Activated CD8-positive, alpha-beta memory T cell treated with anti-CD3 and anti-CD28 coated beads for 1 hour (primary cell): ENCODE data around the gene GAL3ST1.
"Not testable (repeated sequence)": the region's sequence is repeated elsewhere in the genome, so short reads cannot be mapped to it uniquely, and the experiment has no call there.

ENCODE experiments used
- DNase-seq, 2 donors: peaks; one replicate each; pipeline ENCODE4 v3.0.0-alpha.2; 2020; ENCODE audit warnings: low read depth in 1 of 2; ENCODE audit errors: extremely low read depth in 1 of 2

GAL3ST1 gene, protein sequence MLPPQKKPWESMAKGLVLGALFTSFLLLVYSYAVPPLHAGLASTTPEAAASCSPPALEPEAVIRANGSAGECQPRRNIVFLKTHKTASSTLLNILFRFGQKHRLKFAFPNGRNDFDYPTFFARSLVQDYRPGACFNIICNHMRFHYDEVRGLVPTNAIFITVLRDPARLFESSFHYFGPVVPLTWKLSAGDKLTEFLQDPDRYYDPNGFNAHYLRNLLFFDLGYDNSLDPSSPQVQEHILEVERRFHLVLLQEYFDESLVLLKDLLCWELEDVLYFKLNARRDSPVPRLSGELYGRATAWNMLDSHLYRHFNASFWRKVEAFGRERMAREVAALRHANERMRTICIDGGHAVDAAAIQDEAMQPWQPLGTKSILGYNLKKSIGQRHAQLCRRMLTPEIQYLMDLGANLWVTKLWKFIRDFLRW

DNA sequence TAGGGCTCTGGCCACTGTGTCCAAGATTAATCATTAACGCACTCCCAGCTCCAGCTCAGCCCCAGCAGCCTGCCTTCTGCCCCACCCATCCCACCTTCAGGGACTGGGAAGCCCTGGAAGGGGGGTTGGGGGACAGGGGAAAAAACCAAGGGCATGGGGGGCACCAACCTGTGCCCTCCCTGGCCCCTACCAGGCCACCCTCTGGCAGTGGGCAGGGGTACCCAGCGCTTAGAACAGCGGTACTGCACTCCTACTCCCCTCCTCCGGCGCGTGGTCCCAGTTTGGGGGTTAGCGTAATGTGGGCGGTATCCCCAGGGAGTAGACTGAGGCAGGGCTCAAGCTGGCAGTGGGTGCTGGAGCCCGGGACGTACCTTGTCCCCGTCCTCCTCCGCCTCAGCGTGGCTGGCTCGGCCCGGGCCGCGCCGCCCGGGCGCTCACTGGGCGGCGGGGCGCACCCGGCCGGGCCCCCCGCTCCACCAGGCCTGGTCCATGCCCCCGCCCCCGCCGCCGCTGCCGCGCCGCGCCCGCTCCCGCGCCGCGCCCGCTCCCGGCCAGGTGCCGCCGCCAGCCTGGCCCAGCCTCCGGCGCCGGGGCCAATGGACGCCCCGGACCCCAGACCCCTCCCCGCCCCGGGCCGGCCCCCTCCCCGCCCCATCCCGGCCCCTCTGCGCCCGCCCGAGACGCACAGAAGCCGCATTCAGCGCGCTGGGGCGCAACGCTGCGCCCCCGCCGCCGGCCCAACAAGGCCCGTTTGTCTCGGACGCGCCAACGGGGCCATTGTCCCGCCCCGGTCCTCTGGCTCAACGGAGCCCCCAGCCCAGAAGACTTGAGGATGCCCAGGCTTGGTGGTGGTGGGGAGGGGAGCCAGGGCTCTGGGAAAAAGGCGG, at the start of gene GAL3ST1:
TSS of gene GAL3ST1 (minus strand) at position 571 of the 887 bp plus-strand sequence. CDS start 17,273 bp downstream, outside the sequence.
- no peak for DNase-seq

DNA sequence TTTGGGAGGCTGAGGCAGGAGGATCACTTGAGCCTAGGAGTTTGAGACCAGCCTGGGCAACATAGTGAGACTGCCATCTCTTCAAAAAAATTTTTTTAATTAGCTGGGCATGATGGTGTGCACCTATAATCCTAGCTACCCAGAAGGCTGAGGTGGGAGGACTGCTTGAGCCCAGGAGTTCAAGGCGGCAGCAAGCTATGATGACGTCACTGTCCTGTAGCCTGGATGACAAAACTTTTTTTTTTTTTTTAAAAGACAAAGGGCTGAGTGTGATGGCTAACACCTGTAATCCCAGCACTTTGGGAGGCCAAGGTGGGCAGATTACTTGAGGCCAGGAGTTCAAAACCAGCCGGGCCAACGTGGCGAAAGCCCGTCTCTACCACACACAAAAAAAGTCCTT, 45.4 kb upstream of the GAL3ST1 start:
- DNase-seq: not testable (repeated sequence)

DNA sequence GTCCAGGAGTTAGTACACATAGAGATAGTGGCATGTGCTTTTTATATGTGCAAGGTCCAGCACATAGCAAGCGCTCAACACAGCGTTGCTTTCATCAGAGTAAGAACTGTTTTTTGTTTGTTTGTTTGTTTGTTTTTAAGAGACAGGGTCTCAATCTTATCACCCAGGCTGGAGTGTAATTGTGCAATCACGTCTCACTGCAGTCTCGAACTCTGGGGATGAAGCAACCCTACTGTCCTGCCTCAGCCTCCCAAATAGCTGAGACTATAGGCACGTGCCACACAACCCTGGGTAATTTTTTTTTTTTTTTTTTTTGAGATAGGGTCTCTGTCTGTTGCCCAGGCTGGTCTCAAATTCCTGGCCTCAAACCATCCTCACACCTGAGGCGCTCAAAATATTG, 43.4 kb upstream of the GAL3ST1 start:
- no peak for DNase-seq

DNA sequence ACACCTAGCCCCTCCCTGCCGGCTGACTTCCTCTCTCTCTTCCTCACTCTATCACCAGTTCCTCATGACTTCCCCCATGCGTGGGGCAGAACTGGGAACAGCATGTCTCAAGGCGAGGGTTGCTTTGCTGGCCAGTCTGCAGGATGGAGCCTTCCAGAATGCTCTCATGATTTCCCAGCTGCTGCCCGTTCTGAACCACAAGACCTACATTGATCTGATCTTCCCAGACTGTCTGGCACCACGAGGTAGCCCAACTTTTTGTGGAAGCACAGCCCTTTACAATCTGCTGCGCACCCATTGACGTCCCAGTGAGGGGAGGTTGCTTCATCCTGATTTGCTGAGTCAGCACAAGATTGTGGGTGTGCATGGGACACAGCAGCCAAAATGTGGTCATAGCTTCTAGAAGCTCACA, 41.1 kb upstream of the GAL3ST1 start:
- DNase-seq: no peak

DNA sequence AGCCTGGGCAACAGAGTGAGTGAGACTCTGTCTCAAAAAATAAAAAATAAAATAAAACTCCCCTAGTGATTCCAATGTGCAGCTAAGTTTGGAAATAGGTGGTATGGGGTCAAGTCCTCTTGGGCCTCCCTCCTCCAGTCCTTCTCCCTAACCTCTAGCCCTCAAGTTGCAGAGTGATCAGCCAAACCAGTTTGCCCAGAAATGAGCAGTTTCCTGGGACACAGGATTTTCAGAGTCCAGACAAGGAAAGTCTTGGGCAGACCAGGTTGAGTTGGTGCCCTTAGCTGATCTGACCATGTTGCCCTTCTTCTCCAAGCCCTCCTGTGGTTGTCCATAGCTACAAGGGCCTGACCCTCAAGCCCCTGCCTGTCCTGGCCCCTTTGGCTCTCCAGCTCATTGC, 40.4 kb upstream of the GAL3ST1 start:
- DNase-seq: no peak

DNA sequence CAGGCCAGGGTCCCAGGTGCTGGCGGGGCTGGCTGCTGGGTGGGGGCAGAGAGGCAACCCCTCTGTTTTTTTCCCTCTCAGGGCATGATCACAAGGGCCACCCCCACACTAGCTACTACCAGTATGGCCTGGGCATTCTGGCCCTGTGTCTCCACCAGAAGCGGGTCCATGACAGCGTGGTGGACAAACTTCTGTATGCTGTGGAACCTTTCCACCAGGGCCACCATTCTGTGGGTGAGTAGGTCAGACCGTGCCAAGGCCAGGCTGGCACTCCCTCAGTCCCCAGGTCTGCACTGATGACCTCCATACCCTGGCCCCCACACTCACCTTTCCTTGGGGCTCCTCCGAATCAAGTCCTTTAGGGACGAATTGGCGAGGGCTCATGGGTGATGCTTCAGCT, 39.8 kb upstream of the GAL3ST1 start:
- no peak for DNase-seq

DNA sequence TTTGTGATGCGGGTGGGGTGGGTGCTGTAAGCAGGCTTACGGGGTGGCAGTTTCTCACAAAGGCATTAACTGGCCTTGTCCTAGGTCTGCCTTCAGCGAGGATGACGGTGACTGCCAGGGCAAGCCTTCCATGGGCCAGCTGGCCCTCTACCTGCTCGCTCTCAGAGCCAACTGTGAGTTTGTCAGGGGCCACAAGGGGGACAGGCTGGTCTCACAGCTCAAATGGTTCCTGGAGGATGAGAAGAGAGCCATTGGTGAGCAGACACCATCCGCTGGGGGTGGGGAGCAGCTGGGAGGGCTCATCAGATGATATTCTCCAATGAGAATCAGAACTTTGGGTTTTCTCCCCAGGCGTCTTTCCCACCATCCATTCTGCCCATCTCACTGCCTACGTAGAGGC, 38.3 kb upstream of the GAL3ST1 start:
- DNase-seq: no peak

DNA sequence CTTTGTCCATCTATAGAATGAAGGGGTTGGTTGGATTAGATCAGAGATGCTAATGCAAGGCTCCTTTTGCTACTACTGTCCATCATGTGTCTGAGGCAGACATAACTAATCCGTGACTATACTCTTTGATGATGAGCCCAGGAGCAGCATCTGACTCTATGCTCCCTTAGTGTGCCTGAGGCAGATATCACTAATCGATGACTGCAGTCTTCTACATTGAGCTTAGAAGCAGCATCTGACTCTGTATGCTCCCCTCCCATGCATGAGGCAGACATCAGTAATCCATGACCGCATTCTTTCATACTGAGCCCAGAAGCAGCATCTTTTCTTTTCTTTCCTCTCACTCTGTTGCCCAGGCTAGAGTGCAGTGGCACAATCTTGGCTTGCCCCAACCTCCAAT, 36.7 kb upstream of the GAL3ST1 start:
- DNase-seq: no peak

DNA sequence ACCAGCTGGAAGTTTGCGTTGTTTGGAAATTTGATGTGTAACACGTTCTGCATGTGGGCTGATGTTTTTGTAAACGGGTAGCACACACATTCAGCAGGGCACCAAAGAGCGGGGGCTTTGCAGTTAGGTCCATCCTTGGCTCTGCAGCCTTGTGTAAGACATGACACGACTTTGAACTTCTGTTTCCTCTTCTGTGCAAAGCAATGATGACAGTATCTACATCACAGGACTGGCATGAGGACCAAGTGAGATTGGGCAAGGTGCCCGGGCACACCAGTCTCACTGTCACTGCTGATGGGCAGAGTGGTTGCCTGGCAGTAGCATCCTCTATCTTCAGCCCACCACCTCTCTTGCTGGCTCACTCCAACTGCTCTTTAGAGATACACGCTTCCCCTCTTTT, 35.8 kb upstream of the GAL3ST1 start:
- no peak for DNase-seq

DNA sequence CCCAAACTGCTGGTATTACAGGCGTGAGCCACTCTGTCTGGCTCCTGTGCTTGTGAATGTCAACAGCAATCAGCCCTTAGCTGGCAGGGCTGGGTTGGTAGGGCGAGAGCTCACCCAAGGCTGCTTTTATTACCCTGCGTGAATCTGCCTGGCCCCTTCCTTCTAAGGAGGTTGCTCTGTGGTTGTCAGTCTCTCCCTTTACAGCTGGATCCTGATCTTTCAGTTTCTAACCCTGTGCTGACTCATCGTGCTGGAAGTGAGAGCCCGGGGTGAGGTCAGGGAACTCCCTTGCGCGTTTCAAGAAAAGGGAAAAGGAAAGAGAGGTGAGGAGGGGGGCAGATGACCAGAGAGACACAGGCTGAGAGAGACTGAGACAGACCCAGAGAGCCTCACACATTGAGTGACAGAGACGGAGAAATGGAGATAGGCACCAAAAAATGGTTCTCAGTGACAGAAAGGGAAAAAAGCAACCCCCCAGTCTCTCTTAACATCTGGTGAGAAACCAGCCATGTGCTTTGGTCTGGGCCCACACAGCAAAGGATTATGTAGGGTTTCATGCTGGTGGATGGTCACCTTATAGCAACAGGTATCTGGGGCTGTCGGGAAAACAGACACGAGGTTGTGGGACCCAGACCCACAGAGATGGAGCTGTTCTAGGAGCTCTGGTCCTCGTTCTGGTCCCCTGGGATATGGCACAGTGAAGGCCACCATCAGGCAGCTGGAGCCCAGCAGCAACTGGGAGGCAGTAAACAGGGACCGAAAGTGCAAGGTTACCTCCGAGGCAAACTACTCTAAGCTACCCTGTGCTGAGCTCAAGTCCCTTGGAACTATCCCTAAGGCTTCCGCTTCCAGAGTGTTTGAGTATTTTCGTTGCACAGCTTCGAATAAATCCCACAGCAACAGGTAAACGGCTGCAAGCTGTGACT, 35.1 kb upstream of the GAL3ST1 start:
- DNase-seq: no peak

DNA sequence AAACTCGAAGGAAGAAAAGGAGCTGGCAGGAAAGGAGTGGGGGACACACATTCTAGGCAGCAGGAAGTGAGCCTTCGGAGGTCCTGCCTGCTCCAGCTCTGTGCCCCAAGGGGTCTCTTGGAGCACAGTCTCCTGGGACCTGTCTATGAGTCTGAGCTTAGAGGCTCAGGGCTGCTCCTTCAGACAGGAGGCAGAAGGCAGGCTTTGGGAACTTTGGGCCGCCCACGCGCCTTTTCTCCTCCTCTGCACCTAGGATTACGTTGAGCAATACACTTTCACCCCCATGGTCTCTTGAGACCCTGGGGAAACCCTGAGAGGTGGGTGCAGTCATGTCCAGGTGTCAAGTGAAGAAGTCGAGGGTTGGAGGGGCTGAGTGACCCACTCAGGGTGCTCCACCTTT, 33.5 kb upstream of the GAL3ST1 start:
- DNase-seq: no peak

DNA sequence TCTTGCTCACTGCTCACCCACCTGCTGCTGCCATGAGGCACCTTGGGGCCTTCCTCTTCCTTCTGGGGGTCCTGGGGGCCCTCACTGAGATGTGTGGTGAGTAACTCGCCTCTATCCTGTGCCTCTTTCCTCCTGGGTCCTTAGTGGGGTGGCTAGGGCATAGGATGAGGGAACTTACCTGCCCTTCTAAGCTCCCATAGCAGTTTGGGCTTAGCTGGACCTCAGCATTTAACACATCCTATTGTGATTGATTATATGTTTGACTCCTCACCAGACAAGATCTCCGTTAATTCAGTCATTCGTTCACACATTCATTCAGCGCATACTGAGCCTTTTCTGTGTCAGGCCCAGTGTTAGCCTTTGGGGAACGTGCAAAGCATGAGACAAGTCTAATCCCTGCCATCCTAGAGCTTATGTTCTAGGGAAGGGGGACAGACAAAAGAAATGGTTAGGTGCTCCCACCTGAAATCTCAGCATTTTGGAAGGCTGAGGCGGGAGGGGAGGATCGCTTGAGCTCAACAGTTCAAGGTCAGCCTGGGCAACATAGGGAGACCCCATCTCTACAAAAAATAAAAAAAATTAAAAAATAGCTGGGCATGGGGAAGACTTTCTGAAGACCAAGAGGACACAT, 33.0 kb upstream of the GAL3ST1 start:
- no peak for DNase-seq

DNA sequence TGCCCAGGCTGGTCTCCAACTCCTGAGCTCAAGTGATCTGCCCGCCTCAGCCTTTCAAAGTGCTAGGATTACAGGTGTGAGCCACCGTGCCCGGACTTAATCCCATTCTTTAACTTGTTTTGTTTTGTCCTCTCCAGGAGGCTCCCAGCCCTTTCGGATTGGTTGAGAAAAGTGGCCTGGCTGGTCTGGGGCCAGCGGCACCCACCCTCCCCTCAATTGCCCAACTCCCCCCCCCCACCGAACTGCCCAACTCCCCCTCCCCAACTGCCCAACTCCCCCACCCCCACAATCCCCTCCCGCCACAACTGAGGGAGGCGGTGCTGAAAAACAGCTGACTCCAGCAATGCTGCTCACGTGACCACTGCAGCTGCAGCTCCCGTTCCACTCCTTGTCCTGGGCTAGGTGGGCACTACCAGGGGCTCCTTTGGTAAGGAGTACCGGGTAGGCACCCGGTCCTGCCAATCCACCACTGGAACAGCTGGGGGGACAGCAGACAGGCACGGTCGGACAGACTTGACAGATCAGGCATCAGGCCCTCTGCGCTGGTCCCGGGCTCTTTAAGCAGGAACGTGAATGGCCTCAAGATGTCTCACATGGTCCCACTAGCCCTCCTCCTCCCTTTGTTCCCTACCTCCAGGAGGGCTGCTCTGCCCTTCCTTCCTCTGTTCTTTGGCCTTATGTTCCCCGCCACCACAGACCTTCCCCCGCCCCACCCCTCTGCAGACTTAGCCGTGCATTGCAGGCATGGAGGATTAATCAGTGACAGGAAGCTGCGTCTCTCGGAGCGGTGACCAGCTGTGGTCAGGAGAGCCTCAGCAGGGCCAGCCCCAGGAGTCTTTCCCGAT, 32.2 kb upstream of the GAL3ST1 start, which contains the start of gene TCN2:
TSS of gene TCN2 (plus strand) at position 720 of the 845 bp plus-strand sequence. CDS start 158 bp downstream, outside the sequence.
- no peak for DNase-seq

DNA sequence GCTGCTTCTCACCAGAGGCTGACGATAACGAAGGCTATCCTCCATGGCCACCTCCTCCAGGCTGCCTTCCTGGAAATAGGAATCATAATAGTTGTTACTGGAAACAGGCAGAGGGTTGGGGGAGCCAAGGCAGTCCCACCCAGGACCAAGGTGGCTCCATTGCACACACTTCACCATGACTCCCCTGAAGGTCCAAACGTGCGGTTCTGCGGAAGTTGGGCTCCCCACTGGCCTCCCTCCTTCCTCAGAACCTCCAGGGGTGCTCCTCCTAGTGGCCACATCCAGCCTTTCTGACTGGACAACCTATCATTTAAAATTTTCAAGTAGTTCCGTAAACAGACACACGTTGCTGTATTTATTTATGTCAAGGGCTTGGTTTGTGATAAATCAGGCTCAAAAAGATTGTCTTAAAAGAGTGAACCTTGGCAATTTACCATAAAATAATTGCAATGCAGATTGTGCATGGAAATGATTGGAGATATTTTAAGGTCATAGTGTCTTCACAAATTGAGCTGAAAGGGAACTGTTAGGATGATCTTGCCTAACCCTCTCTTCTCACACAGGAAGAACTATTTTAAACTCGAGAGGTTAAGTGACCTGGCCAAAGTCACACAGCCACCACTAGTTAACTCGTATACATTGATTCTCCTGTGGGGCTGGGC, 31.1 kb upstream of the GAL3ST1 start:
- DNase-seq: no peak

DNA sequence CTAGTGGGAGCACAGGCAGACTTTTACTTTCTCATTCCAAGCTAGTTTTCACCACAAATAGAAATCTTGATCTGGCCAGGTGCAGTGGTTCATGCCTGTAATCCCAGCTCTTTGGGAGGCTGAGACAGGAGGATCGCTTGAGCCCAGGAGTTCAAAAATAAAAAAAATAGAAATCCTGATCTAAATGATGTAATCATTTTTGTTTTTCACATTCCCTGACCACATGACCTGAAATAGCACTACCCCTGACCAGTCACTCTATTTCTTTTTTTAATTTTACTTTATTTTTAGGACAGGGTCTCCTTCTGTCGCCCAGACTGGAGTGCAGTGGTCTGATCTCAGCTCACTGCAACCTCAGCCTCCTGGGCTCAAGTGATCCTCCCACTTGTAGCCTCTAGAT, 30.3 kb upstream of the GAL3ST1 start:
- DNase-seq: no peak

DNA sequence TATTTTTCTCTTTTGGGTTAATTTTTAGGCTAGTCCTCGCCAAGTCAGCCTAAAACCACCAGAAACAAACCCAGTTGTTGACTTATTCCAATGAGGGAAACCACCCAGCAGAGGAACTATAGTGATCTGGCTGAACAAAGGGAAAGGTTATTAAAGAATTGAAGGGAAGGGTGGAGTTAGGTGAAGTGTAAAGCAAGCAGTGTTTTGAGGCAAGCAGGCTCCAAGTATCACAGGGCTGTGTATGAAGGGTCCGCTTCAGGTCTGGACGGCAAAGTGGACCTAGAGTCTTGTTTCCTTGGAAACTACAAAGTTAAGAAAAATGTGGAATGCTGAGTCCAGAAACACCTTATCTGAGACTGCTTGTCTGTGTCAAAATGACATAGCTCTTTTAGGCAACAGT, 29.3 kb upstream of the GAL3ST1 start:
- no peak for DNase-seq

DNA sequence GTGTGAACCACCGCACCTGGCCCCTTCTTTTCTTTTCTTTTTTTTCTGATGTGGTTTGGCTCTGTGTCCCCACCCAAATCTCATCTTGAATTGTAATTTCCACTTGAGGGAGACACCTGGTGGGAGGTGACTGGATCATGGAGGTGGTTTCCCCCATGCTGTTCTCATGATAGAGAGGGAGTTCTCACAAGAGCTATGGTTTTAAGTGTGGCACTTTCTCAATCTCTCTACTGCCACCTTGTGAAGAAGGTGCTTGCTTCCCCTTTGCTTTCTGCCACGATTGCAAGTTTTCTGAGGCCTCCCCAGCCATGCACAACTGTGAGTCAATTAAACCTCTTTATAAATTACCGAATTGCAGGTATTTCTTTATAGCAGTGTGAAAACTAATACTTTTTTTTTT, 27.6 kb upstream of the GAL3ST1 start:
- no peak for DNase-seq

DNA sequence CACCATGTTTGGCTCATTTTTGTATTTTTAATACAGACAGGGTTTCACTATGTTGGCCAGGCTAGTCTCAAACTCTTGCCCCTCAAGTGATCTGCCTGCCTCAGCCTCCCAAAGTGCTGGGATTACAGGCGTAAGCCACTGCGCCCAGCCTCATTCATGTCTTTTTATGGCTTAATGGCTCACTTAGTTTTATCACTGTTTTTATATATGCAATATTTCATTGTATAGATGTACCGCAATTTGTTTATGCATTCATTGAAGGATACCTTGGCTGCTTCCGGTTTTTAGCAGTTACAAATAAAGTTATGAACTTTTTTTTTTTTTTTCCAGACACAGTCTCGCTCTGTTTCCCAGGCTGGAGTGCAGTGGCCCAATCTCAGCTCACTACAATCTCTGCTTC, 27.0 kb upstream of the GAL3ST1 start:
- no peak for DNase-seq

DNA sequence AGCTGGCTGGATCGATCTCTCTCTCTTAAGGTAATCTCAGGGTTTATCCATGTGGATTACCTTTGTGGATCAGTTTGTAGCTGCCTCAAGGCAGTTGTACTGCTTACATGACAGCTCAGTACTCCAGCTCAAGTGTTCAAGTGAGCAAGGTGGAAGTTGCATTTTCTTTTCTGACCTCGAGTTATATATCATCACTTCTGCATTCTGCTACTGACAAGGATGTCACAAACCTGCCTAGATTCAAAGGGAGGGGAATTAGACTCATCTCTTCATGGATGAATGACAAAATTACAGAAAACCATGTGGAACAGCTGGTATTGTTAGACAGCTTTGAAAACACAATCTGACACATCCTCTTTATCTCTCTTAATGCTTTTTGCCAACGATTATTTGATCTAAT, 26.5 kb upstream of the GAL3ST1 start:
- no peak for DNase-seq
